ENCODE data around the gene CCDC91. TPM values are rescaled to one million over a fixed set of nuclear protein-coding genes. Genes with fewer than 3 reads are reported as not detected.

CCDC91 gene
- total and polyA plus RNA-seq, 2 of the 4 experiments (the other 2 are of a cell fraction) = 8.6 to 14.7 TPM

GRCh38 chr12:28158353-28158752 lies 31.9 kb upstream of the CCDC91 start:
- Histone ChIP-seq H3K36me3 (ENCODE audit: control insufficient read depth, insufficient read depth, low read length) (no peaks in the 10 kb centered on the region), H3K4ac (ENCODE audit: low read depth, low read length) (no peak overlapping the region), H3K27ac (ENCODE audit: insufficient read depth, low read length) (no peak overlapping the region), H3K4me3 (ENCODE audit: insufficient read depth, low read depth, low read length) (no peak overlapping the region), H2BK20ac (ENCODE audit: low read depth, low read length) (no peak overlapping the region), H3K9me1 (ENCODE audit: insufficient read depth, low read length) (no peaks in the 10 kb centered on the region), H3K9me3 (ENCODE audit: control insufficient read depth, insufficient read depth, low read length) (no peaks in the 10 kb centered on the region), H3K4me2 (ENCODE audit: low read depth, low read length) (no peak overlapping the region), H3K4me1 (ENCODE audit: control insufficient read depth, insufficient read depth, low read length) (no peaks in the 10 kb centered on the region), H3K9ac (ENCODE audit: low read depth, low read length) (no peak overlapping the region), H3K18ac (ENCODE audit: low read depth, low read length) (no peak overlapping the region), H3K23ac (ENCODE audit: low read depth, low read length) (no peak overlapping the region), H4K8ac (ENCODE audit: low read depth in 2 of 2, low read length in 2 of 2) (no peak overlapping the region), H2BK5ac (ENCODE audit: low read depth, low read length, poor library complexity, severe bottlenecking) (no peak overlapping the region), H4K20me1 (ENCODE audit: insufficient read depth, low read length) (no peaks in the 10 kb centered on the region), H3K14ac (replicated peaks; ENCODE audit: low read depth, low read length) (no peak overlapping the region), H3K79me1 (ENCODE audit: low read depth in 1 of 2, low read length in 2 of 2) (no peaks in the 10 kb centered on the region), H2AFZ (replicated peaks; ENCODE audit: low read length, poor library complexity) (no peak overlapping the region), H3K27me3 (ENCODE audit: control insufficient read depth, insufficient read depth, low read length) (no peaks in the 10 kb centered on the region), H2AK5ac (ENCODE audit: low read depth, low read length) (no peak overlapping the region), H2BK120ac (ENCODE audit: low read depth, low read length) (no peak overlapping the region), H4K91ac (ENCODE audit: insufficient read depth, low read depth, low read length) (no peak overlapping the region), H3K56ac (ENCODE audit: extremely low read depth, insufficient read depth, low read length) (no peak overlapping the region), H4K5ac (ENCODE audit: low read depth, low read length) (no peak overlapping the region), H2BK15ac (ENCODE audit: low read depth, low read length) (no peak overlapping the region), H2AK9ac (replicated peaks; ENCODE audit: low read depth, low read length, poor library complexity) (no peak overlapping the region)
- CTCF ChIA-PET = no interaction called here
- dilution Hi-C loops (cut with HindIII; ENCODE audit: low sequenced_read_pairs, unreplicated experiment) (no loop called here), intact Hi-C loops (cut with micrococcal nuclease) (no loop called here), in situ Hi-C loops (cut with MboI; ENCODE audit: low sequenced_read_pairs) (no loop called here)
- DNase-seq (no peak), ATAC-seq (ENCODE audit: low read depth) (no peak)
- BruUV-seq (replicated peaks) = no TSS peak
- POLR2A ChIA-PET (ENCODE audit: unreplicated experiment) = no interaction called here
- no CpG with 5 or more reads among the region's 5 CpGs for WGBS, 2 experiments (ENCODE audit: extremely low coverage in 2 of 2, insufficient read length in 1 of 2)
- TF ChIP-seq MAFK (IDR thresholded peaks at IDR 0.05; ENCODE audit: low read depth, low read length) = no peak
- no peak for TF ChIP-seq RFX5 (IDR thresholded peaks at IDR 0.05; ENCODE audit: low read depth, low read length)
- no peak for TF ChIP-seq ELK1 (IDR thresholded peaks at IDR 0.05; ENCODE audit: borderline replicate concordance, low read depth, low read length)
- TF ChIP-seq CTCF (conservative IDR thresholded peaks at IDR 0.05; ENCODE audit: low read depth, low read length) = no peak
- TF ChIP-seq RAD21 (IDR thresholded peaks at IDR 0.05; ENCODE audit: low read length) = no peak
- TF ChIP-seq CEBPB (IDR thresholded peaks at IDR 0.05; ENCODE audit: low read depth, low read length) = no peak
- TF ChIP-seq NFE2L2 (IDR thresholded peaks at IDR 0.05; ENCODE audit: low read depth, low read length) = no peak
- no peak for TF ChIP-seq SMC3 (IDR thresholded peaks at IDR 0.05; ENCODE audit: low read depth, low read length)
- TF ChIP-seq MAZ (IDR thresholded peaks at IDR 0.05; ENCODE audit: borderline replicate concordance, low read depth, low read length) = no peak
- TF ChIP-seq FOS (IDR thresholded peaks at IDR 0.05; ENCODE audit: low read depth, low read length) = no peak

All from IMR-90 (cell line).